ENCODE measurements around the gene NACAD. TPM values are rescaled to one million over a fixed set of nuclear protein-coding genes. Genes with fewer than 3 reads are reported as not detected.

Gene NACAD
- total and polyA plus RNA-seq, 2 of the 4 experiments (the other 2 are of a cell fraction), result 0.54 to 2.2 TPM

DNA sequence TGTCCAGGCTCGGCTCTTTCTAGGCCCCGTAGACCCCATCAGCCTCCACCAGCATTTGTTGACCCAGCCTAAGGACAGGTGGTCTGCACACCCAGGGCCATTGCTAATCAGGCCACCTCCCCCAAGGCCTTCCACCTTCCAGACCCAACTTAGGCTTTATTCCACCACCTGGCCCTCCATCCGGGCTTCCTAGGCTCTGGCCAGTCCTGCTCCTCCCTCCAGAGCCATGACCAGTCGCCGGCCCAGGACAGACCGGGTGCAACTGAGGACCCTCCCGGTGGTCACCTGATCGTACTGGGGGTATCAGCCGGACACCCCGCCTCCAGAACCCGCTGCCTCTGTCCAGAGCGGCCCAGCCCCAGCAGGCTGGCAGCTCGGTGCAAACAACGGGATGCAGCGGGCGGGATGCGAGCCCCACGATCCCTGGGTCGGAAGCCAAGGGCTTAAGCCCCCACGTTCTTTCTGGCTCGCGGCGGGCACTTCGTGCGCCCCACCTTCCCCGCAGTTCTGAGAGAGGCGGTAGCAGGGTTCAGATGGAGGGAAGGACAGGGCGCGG lies 545 bp downstream of the NACAD start:
- dilution Hi-C loops (cut with HindIII; ENCODE audit: low sequenced_read_pairs, unreplicated experiment) (no loop called here), intact Hi-C loops (cut with micrococcal nuclease) (no loop called here), in situ Hi-C loops (cut with MboI; ENCODE audit: low sequenced_read_pairs) (no loop called here)
- Histone ChIP-seq H3K27ac (ENCODE audit: insufficient read depth, low read length) (no peak overlapping the region), H2AK5ac (ENCODE audit: low read depth, low read length) (peak overlapping the region; percentile 82), H3K23ac (ENCODE audit: low read depth, low read length) (no peak overlapping the region), H3K4me2 (ENCODE audit: low read depth, low read length) (peak overlapping the region; percentile 83), H4K8ac (ENCODE audit: low read depth in 2 of 2, low read length in 2 of 2) (peak overlapping the region; percentile 40 to 54; a peak in 2 of 4 replicates), H4K5ac (ENCODE audit: low read depth, low read length) (0 out of 2 replicates have a peak overlapping the region, but pooled peaks have one; percentile 26), H2AFZ (replicated peaks; ENCODE audit: low read length, poor library complexity) (peak overlapping the region; percentile 95), H2AK9ac (replicated peaks; ENCODE audit: low read depth, low read length, poor library complexity) (peak overlapping the region; percentile 94), H2BK15ac (ENCODE audit: low read depth, low read length) (no peak overlapping the region), H4K20me1 (ENCODE audit: insufficient read depth, low read length) (no peaks in the 10 kb centered on the region), H4K91ac (ENCODE audit: insufficient read depth, low read depth, low read length) (no peak overlapping the region; the same call in 1 of the 2 replicates), H3K36me3 (ENCODE audit: control insufficient read depth, insufficient read depth, low read length) (peaks cover 7% of the 10 kb centered on the region; the same call in 1 of the 2 replicates), H2BK120ac (ENCODE audit: low read depth, low read length) (0 out of 2 replicates have a peak overlapping the region, but pooled peaks have one; percentile 8), H3K4ac (ENCODE audit: low read depth, low read length) (peak overlapping the region; percentile 35; the same call in 1 of the 2 replicates), H3K27me3 (ENCODE audit: control insufficient read depth, insufficient read depth, low read length) (no peaks in the 10 kb centered on the region), H2BK5ac (ENCODE audit: low read depth, low read length, poor library complexity, severe bottlenecking) (no peak overlapping the region), H3K9me1 (ENCODE audit: insufficient read depth, low read length) (peaks cover 4% of the 10 kb centered on the region; the same call in 1 of the 2 replicates), H3K9me3 (ENCODE audit: control insufficient read depth, insufficient read depth, low read length) (no peaks in the 10 kb centered on the region), H3K14ac (replicated peaks; ENCODE audit: low read depth, low read length) (no peak overlapping the region; the same call in 1 of the 2 replicates), H3K79me1 (ENCODE audit: low read depth in 1 of 2, low read length in 2 of 2) (peaks cover 0 to 8% of the 10 kb centered on the region in 2 experiments; a peak in 1 of 4 replicates), H3K18ac (ENCODE audit: low read depth, low read length) (no peak overlapping the region), H3K4me1 (ENCODE audit: control insufficient read depth, insufficient read depth, low read length) (peaks cover 4% of the 10 kb centered on the region; the same call in 1 of the 2 replicates), H2BK20ac (ENCODE audit: low read depth, low read length) (no peak overlapping the region), H3K9ac (ENCODE audit: low read depth, low read length) (peak overlapping the region; percentile 7; the same call in 1 of the 2 replicates), H3K56ac (ENCODE audit: extremely low read depth, insufficient read depth, low read length) (no peak overlapping the region), H3K4me3 (ENCODE audit: insufficient read depth, low read depth, low read length) (peak overlapping the region; percentile 62)
- 26% methylated on average over 14 of the region's 29 CpGs; no CpG with 5 or more reads in 1 of the 2 experiments for WGBS, 2 experiments (ENCODE audit: extremely low coverage in 2 of 2, insufficient read length in 1 of 2)
- ATAC-seq (ENCODE audit: low read depth) (peak; percentile 5), DNase-seq (no peak)
- no TSS peak for BruUV-seq (replicated peaks)
- POLR2A ChIA-PET (ENCODE audit: unreplicated experiment), result no interaction called here
- CTCF ChIA-PET, result interaction anchor here (0.7 kb wide), 1 partner anchor 18 kb away, joined by 3 read pairs; no protein-coding TSS in a partner anchor
- TF ChIP-seq CEBPB (IDR thresholded peaks at IDR 0.05; ENCODE audit: low read depth, low read length), result no peak
- no peak for TF ChIP-seq MAFK (IDR thresholded peaks at IDR 0.05; ENCODE audit: low read depth, low read length)
- TF ChIP-seq, protein P1, sequence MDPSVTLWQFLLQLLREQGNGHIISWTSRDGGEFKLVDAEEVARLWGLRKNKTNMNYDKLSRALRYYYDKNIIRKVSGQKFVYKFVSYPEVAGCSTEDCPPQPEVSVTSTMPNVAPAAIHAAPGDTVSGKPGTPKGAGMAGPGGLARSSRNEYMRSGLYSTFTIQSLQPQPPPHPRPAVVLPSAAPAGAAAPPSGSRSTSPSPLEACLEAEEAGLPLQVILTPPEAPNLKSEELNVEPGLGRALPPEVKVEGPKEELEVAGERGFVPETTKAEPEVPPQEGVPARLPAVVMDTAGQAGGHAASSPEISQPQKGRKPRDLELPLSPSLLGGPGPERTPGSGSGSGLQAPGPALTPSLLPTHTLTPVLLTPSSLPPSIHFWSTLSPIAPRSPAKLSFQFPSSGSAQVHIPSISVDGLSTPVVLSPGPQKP (IDR thresholded peaks at IDR 0.05; ENCODE audit: borderline replicate concordance, low read depth, low read length), result no peak
- TF ChIP-seq MAZ (IDR thresholded peaks at IDR 0.05; ENCODE audit: borderline replicate concordance, low read depth, low read length), result no peak
- TF ChIP-seq, protein P2, sequence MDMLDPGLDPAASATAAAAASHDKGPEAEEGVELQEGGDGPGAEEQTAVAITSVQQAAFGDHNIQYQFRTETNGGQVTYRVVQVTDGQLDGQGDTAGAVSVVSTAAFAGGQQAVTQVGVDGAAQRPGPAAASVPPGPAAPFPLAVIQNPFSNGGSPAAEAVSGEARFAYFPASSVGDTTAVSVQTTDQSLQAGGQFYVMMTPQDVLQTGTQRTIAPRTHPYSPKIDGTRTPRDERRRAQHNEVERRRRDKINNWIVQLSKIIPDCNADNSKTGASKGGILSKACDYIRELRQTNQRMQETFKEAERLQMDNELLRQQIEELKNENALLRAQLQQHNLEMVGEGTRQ (IDR thresholded peaks at IDR 0.05; ENCODE audit: low read depth, low read length), result no peak
- TF ChIP-seq CHD1 (IDR thresholded peaks at IDR 0.05; ENCODE audit: low read depth, low read length), result no peak
- TF ChIP-seq RAD21 (IDR thresholded peaks at IDR 0.05; ENCODE audit: low read length), result no peak
- no peak for TF ChIP-seq POLR2A (IDR thresholded peaks at IDR 0.05; ENCODE audit: low read depth, low read length)
- no peak for TF ChIP-seq RFX5 (IDR thresholded peaks at IDR 0.05; ENCODE audit: low read depth, low read length)
- no peak for TF ChIP-seq SMC3 (IDR thresholded peaks at IDR 0.05; ENCODE audit: low read depth, low read length)
